NCI-H2107 (cell line): ENCODE results near the gene HSPG2.
A peak's percentile ranks its signal among the peaks of the same experiment; 100 is the strongest.
"Not testable (repeated sequence)": the region's sequence is repeated elsewhere in the genome, so short reads cannot be mapped to it uniquely, and the experiment has no call there.

ENCODE experiments used
- DNase-seq: peaks from one replicate; lab custom pipeline; 2025; lab: John Stamatoyannopoulos, UW

HSPG2 gene

DNA sequence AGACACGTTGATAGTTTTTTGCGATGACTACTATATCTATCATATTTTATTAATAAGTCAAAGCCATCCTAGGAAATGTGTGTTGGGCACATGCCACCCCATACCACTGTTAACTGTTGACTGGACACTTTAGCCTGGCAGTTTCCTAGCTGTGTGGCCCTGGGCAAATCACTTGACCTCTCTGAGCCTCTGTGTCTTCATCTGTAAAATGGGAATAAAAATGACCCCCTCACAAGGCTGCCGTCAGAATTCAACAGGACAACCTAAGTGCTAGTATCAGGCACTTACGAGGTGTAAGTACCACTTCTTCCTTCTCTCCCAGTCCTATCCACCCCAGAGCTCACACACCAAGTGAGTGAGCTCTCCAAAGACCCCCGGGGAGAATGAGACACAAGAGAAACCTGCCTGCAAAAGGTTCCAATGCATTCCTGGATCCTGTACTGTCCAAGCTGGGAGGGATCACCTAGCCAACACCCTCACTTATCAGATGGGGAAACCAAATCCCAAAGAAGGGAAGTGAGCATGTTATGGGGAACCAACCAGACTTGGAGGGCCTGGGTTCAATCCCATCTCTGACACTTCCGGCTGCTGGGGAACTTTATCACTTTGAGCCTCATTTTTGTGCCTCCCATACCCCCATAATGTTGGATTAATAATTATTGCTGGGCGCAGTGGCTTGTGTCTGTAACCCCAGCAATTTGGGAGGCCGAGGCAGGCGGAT is 24.9 kb downstream of the HSPG2 start:
- DNase-seq, result no peak

DNA sequence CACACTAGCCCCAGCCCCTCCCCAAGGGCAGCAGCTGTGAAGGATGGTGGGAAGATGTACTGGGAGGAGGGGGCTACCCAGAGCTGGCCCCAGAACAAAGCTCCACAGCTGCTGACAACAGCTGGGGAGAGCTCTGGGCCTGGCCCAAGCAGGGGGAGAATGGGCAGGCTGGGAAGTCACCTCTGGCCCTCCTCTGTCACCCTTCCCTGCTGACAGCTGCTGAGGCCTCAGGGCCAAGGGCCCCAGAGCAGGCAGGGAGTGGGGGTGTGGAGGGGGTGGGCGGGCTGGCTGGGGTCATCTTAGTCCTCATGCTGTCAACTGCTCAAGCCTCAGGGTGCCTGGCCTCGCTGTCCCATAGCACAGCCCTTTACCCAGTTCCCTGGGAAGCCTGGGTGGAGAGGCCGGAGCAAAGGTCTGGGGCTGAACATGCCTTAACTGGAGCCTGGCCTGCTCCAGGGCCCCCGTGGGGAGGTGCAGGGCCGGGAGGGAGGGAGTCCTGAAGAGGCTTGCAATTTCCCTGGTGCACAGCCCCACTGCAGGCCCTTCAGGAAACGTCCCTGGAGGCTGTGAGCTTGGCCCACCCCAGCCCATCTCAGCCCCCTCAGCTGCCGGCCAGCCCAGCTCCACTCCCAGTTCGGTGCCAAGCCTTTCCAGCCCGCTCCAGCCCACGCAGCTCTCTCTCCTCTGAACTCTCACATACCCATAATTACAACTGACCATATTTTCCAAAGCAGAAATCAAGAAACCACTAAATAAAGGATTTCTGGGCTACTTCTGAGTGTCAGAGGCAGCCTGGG is 25.7 kb downstream of the HSPG2 start:
- no peak for DNase-seq

DNA sequence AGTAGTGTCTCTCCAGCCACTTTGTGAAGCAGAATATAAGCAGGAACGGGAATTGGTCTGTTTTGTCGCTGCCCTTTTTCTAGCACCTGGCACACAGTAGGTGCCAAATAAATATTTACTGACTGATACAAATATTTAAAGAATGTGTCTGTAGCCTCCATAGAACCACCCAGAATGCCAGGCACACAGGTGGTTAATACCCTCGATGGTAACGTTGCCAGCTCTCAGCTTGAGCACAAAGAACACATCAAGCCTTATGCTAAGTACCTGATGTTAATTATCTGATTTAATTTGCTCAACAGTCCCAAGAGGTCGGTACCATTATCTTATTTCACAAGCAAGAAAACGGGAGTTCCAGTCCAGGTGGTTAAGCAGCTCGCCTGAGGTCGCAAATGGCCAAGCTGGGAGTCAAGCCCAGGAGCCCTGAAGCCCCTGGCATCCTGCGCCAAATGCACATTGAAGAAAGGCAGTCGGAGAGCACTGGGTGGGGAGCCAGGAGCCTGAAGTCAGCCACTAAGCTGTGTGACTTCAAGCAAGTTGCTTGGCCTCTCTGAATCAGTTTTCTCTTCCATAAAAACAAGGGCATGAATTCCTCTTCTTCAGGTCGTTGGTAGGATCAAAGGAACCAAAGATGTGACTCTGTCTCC is 26.4 kb downstream of the HSPG2 start:
- no peak for DNase-seq

DNA sequence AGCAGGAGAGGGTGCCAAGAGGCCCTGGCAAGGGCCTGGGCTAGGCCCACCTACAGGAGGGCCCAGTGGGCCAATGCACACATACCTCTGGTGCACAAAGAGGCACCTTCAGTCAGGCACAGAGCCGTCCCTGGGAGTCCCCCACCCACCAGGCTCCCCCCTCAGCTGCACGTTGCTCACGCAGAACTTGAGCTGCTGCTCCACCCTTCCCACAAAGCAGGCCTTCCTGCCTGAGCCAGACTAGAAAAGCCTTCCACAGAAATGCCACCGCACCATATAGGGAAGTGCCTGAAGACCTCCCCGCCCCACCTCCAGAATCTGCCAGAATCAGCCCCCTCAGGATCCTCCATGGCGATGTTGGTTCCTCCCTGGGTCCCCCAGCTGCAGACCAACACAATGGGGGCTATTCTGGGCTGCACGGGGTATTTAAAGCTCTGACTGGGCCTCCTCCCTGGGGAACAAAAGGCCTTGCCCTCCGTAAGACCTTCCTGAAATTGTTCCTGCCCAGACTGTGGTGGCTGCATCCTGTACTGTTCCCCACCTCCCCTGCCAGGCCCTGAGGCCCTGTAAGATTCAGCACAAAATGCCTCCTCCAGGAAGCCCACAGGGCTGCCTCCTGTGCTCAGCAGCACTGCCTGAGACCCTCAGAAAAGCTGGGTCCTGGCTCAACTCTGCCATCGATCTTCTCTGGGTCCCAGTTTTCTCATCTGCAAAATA is 27.2 kb downstream of the HSPG2 start:
- no peak for DNase-seq

DNA sequence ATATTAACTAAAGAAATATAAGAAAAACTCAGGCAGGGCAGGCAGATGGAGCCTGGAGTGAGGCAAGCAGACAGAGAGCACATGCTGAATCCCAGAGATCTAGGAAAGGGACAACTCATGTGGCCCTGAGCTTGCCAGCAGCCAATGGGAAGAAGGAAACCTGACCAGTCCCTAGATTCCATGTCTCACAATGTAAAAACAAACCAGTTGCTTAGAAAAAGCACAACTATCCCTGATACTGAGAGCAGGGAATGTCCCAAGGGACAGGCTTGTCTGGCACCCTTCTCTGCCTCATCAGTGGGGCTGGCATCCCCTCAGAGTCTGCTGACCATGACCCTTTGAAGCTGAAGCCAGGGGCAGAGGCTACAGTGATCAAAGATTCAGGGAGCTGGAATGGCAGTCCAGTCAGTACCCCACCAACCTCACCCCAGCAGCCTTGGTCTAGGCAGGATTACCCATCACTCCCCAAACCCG is 27.8 kb downstream of the HSPG2 start:
- no peak for DNase-seq

DNA sequence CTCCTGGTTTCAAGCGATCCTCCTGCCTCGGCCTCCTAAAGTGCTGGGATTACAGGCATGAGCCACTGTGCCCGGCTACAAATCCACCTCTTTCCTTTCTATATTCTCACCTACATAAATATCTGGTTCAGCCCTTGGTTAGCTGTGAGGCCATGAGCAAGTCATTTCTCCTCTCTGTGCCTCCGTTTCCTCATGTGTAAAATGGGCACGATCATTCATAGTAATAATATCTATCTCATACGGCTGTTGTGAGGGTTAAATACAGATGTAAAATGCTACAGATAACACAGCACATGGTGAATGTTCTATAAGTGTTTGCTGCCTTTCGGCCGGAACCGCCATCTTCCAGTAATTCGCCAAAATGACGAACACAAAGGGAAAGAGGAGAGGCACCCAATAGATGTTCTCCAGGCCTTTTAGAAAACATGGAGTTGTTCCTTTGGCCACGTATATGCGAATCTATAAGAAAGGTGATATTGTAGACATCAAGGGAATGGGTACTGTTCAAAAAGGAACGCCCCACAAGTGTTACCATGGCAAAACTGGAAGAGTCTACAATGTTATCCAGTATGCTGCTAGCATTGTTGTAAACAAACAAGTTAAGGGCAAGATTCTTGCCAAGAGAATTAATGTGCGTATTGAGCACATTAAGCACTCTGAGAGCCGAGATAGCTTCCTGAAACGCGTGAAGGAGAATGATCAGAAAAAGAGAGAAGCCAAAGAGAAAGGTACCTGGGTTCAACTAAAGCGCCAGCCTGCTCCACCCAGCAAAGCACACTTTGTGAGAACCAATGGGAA is 29.2 kb downstream of the HSPG2 start:
- DNase-seq, result not testable (repeated sequence)

DNA sequence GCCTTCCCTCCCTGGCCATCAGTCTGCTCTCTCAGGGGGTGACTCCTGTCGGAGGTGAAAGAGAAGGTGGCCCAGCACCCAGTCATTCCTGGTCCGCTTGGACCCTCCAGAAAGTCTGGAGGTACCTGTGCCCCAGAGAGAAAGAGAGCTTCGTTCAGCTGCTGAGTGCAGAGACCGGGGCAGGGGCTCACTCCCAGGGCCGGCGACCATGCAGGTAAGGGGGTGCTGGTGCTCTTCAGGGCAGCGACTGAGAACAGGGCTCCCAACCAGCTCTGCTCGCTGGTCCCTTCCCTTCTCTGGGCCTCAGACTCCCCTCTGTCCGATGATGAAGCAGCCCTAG is 30.1 kb downstream of the HSPG2 start:
- no peak for DNase-seq

DNA sequence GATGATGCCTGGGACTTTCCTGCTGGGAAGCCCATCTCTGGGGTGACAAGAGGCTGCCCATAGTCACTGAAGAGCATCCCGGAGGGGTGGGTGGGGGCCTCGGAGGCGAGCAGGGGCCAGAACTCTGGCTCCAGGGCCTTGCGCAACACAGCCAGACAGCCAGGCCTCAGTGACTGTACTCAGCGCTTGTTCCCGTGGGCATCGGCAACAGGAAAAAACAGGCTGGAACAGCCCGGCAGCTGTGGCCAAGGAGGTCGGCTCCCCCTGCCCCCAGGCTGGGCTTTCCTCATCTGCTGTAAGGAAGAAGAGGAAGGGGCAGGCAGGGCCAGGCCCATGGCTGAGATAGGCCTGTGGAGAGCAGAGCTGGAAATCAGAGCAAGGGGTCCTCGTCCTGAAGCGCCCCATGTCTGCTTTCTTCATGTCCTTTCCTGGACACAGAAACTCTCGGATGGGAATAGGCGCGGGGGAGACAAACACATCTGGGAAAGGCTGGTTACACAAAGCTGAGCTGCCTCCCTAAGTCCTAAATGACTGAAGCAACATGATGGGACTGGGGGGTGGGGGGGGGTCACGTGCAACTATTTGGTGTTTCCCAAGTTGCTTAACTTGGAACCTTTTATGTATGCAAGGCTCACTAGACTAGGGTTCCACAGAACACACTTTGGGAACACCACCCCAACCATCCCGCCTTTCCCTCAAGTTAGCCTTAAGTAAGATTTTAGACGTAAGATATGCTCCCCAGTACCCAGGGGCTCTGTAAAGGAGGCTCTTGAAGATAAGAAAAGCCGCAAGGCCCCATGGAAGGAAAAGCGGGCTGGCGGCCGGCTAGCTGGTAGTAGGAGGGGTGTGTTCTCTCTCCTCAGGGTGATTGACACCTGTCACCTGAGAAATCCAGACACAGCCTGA is 30.7 kb downstream of the HSPG2 start:
- no peak for DNase-seq

DNA sequence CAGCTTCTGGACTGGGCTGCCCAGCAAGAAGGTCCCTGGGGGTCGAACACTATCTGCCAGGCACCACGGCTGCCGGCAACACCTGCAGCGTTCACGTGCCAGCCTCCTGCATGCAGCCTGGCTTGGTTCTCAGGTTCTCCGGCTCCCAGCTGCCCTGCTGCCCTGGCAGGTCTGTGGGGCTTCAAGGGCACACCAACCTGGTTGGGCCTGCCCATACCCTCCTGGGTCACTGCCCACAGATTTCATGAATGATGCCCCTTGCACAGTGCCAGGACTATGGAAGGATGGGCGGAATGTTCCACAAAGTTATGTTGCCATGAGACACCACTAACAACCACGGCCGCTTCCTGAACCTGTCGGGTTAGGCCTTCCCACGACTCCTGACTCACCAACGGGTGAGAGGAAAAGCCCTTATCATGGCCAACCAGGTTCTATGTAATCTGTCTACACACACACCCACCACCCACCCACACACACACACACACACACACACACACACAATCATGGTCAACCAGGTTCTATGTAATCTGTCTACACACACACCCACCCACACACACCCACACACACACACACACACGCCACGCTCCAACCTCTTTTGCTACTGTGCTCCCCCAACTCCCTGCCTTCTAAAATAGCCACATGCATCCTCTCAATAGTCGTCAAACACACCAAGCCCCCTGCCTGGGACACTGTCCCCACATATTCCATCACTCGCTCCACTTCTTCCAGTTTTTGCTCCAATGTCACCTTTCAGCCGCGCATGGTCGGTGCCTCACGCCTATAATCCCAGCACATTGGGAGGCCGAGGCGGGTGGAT is 32.2 kb downstream of the HSPG2 start:
- DNase-seq, result peak; percentile 27

DNA sequence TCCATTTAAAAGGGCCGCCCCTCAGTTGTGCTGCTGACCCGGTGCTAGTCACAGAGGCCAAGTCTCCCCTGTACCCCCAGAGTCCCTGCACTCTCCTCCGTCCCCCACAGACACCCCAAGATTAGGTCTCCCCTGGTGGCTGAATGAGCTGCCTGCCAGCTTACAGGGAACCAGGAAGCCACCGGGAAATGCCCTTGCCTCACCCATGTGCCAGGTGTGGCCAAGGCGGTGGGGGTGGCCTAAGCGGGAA is 32.7 kb downstream of the HSPG2 start:
- no peak for DNase-seq

DNA sequence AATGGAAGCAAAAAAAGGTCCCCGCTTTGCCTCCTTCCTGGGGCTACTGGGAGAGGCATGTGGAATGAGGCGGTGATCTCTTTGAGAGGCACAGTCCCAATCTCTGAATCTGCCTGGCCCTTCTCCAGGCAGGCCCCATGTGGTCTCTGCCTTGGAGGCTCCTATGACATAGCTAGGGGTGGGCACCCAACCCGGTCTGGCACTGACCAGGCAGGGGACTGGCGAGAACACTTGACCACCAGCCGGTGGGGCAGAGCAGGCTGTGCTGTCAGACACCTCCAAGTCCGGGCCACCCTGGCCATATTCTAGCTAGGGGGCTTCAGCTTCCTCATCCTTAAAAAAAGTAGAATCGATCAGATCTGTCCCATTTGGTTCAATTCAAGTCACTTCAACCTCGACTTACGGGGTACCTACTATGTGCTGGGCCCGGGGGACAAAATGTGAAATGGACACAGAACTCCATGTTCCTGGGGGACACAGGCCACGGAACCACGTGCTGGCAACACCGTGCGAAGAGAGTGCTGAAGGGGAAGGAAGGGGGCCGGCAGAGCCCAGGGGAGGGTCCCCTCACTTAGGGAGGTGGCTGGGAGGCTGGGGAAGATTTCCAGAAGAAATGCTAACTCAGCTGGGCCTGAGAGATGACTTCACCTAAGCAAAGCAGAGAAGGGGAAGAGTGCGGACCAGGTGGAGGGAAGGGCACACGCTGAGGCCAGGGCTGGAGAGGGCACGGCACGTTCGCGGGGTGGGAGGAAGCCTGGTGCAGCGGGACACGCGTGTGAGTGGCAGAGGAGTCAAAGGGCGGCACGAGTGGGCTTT is 33.3 kb downstream of the HSPG2 start:
- no peak for DNase-seq

DNA sequence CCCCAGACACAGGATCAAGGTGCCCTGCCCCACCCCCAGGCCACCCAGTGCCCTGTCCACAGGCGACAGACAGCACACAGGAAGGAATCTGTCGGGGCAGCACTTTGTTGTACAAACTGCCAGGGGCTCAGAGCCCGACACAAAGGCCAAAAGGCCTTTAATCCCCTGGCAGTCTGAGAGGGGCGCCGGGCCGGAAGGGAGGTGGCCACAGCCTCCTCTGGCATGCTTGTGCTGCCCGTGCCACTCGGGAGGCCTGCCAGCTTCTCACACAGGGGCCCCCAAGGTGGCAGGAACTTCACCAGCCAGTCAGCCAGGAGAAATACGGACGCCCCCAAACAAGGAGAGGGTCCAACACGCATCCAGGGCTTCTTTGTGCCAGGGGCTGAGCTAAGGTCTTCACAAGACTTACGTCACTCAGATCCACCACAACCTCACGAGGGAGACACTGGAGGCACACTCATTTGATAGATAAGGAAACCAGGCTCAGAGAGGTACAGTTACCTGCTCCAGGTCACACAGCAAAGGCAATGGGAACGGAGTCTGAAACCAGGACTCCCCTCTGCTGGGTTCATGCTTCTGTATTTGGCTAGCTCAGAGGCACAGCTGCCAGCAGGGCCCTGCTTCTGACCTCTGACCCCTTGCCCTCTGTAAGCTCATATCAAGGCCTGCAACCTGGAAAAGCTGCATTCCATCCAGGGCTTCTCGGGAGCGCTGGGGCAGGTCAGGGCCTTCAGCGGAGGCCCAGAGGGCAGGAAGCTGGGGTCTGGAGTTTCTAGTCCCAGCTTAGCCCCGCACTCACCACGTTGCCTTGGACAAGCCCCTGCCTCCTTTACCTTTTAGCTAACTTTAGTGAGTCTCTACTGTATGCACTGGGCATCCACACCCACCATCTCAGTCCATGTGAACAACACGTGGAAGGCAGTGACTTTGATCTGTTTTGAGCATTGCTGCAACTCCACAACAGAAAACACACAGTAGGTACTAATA is 34.8 kb downstream of the HSPG2 start:
- DNase-seq, result no peak

DNA sequence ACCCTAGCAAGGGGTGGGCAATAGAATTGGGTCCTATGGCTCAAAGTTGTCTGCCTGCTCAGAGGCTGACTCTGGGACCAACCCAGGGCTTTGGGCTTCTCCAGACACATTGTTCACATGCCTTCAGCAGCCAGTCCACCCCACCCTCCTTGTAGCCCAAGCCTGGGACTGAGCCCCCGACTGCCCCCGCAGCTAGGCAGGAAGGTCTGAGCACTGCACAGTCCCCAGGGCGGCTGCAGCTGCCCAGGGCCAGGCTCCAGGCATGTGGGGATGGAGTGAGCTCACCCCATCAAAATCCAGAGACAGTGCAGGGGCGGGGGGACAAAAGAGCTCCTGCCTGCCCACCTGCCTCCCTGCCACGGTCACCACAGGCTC is 35.6 kb downstream of the HSPG2 start:
- no peak for DNase-seq

DNA sequence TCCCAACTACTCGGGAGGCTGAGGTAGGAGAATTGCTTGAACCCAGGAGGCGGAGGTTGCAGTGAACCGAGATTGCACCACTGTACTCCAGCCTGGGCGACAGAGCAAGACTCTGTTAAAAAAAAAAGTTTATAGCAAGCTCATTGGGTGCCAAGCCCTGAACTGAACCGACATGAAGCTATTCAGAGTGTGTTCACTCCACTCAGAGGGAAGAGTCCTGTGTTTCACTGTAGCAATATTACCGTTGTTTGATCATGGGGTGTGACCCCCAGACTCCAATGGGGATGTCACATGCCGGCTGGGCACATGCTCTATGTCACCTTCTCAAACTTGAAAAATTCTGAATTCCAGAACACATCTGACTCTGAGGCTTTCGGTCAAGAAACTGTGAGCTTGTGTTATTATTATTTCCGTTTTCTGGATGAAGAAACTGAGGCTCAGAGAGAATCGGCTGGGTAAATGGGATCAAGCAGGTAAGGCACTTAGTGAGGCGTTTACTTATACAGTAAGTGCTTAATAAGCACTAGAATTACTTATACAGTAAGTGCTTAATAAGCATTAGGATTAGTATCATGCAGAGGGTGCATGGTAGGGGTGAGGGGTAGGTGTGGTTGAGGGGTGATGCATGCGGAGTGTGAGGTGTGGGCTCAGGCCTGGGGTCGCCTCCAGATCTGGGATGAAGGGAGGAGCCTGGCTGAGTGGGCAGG is 36.2 kb downstream of the HSPG2 start:
- no peak for DNase-seq

DNA sequence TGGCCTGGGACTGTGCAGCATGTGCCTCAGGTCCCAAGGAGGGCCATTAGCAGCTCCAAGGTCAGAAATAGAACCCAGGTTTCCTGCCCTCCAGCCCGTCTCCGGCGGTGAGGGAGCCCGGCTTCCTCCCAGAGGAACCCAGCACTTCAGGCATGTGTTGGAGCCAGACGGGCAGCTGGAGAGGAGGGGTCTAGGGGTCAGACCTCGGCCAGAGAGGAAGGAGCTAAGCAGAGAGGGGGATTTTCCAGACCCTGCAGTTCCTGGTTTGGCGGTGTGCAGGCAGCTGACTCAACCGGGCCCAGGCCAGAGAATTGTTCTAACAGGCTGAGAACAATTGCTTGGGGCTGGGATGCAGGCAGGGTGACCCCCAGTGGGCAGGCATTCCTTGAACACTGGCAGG is 37.1 kb downstream of the HSPG2 start:
- DNase-seq, result no peak

DNA sequence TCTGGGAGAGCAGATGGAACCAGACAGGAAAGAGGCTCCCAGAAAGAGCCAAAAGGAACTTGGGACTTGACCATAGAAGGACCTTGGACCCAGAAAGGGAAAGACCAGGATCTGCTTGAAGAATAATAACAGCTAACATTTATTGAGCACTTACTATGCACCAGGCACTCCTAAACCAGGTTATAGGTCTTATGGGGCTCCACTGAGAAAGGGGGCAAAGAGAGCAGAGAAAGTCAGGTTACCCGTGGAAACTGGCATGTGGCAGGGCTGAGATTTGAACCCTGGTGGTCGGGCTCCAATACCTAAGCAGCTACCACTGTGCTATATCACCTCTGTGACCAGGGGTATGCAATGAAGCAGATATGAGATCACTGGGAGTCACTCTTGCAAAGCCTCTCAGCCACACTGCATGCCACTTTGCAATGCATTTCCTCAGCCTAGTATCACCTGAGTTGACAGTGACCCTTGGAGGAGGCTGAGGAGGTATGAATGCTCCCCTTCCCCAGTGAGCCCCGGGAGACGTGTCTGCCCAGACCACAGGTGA is 37.8 kb downstream of the HSPG2 start:
- no peak for DNase-seq
